Esophagus muscularis mucosa (tissue), 3 donors: ENCODE results near the gene SERTM1.

Experiments used
- CTCF ChIP-seq, 3 experiments: fragments of 200-600 bp in 2 of 3; fragments of 450-650 bp in 1 of 3; sonication (generic) in 2 of 3; IDR thresholded peaks; one replicate each; pipeline ENCODE4 v1.5.1; 2017 to 2019; ENCODE audit warnings: antibody characterized with exemption in 3 of 3, mild to moderate bottlenecking in 2 of 3, moderate library complexity in 1 of 3
- POLR2AphosphoS5 ChIP-seq, 2 donors: sonication (generic); formaldehyde crosslinking; IDR thresholded peaks; one replicate each; pipeline ENCODE4 v1.6.1; 2017; ENCODE audit warnings: antibody characterized with exemption in 2 of 2

GRCh38 chr13:36724141-36724540 lies 50.3 kb downstream of the SERTM1 start:
- TF ChIP-seq CTCF (IDR thresholded peaks at IDR 0.05): no peak
- no peak for TF ChIP-seq POLR2AphosphoS5 (IDR thresholded peaks at IDR 0.05)
